HL-60 (cell line): ENCODE measurements around the gene RNH1.

ENCODE experiments used
- DNase-seq, 2 experiments: peaks; one replicate each; pipeline ENCODE4 v3.0.0-alpha.2; 2010 to 2020; ENCODE audit warnings: low read depth in 1 of 2, low spot score in 1 of 2
- H3K27ac ChIP-seq: fragments of 250-450 bp; sonication (Bioruptor Pico); replicated peaks from 2 replicates; pipeline ENCODE4 v1.5.1; 2020; ENCODE audit warnings: mild to moderate bottlenecking, moderate library complexity
- H3K27me3 ChIP-seq: fragments of 250-450 bp; sonication (Bioruptor Pico); 2 replicates; pipeline ENCODE4 v1.5.1; 2021; ENCODE audit warnings: mild to moderate bottlenecking, moderate library complexity; ENCODE audit not compliant: insufficient read depth, poor library complexity, severe bottlenecking
- H3K4me3 ChIP-seq: replicated peaks from 2 replicates; pipeline ENCODE4 v1.5.1; 2011; ENCODE audit warnings: mild to moderate bottlenecking, control low read depth, low read length; ENCODE audit not compliant: insufficient read depth
- GABPA ChIP-seq: IDR thresholded peaks from 2 replicates; pipeline ENCODE4 v1.6.1; 2012; ENCODE audit warnings: low read depth
- POLR2AphosphoS5 ChIP-seq: IDR thresholded peaks from 2 replicates; pipeline ENCODE4 v1.6.1; 2012; ENCODE audit warnings: low read depth
- SPI1 ChIP-seq: IDR thresholded peaks from 2 replicates; pipeline ENCODE4 v1.6.1; 2012; ENCODE audit warnings: low read depth, mild to moderate bottlenecking, borderline replicate concordance
- TF ChIP-seq, protein P1 (sequence below): IDR thresholded peaks from 2 replicates; pipeline ENCODE4 v1.6.1; 2012; ENCODE audit warnings: low read depth; ENCODE audit not compliant: insufficient replicate concordance
- TF ChIP-seq, protein P2 (sequence below): IDR thresholded peaks from one replicate; pipeline ENCODE4 v1.5.1; 2011; ENCODE audit warnings: low read length, control low read depth, inconsistent platforms; ENCODE audit not compliant: insufficient read depth

Gene RNH1

DNA sequence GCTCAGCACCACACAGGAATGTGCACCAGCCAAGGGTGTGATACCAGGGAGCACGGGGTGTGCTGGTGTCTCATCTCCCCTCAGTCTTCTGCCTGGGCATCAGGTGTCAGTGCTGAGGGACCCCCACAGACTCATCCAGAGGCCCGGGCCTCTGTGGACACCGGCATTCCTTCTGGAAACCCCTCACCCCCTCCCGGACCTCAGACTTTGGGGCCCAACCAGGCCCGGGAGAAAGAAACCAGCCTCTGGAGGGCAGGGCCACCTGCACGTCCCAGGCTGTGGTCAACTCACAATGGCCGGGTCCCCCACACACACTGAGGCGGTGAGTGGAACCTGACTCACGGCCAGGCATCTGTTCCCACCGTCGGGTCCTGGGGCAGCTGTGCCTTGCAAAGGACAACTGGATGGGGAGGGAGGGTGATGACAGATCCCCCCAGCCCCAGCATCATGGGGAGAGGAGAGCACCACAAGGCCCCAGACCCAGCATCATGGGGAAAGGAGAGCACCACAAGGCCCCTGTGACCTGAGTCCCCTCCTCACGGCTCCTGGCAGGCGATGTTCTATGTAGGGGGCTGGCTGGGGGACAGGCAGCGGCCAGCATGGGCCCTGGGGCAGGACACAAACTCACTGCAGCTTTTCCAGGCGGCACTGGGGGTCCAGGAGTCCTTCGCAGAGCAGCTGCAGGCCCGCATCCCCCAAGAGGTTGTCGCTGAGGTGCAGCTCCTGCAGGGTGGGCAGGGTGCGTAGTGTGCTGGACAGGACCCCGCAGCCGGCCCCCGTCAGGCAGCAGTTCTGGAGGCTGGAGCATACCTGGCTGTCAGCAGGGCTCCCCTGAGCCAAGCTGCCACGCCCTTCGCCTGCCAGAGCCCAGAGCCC, 7.6 kb downstream of the RNH1 start:
- Histone ChIP-seq H3K27ac (no peak overlapping the region), H3K4me3 (no peak overlapping the region), H3K27me3 (no peaks in the 10 kb centered on the region)
- no peak for DNase-seq
- TF ChIP-seq, protein P1, sequence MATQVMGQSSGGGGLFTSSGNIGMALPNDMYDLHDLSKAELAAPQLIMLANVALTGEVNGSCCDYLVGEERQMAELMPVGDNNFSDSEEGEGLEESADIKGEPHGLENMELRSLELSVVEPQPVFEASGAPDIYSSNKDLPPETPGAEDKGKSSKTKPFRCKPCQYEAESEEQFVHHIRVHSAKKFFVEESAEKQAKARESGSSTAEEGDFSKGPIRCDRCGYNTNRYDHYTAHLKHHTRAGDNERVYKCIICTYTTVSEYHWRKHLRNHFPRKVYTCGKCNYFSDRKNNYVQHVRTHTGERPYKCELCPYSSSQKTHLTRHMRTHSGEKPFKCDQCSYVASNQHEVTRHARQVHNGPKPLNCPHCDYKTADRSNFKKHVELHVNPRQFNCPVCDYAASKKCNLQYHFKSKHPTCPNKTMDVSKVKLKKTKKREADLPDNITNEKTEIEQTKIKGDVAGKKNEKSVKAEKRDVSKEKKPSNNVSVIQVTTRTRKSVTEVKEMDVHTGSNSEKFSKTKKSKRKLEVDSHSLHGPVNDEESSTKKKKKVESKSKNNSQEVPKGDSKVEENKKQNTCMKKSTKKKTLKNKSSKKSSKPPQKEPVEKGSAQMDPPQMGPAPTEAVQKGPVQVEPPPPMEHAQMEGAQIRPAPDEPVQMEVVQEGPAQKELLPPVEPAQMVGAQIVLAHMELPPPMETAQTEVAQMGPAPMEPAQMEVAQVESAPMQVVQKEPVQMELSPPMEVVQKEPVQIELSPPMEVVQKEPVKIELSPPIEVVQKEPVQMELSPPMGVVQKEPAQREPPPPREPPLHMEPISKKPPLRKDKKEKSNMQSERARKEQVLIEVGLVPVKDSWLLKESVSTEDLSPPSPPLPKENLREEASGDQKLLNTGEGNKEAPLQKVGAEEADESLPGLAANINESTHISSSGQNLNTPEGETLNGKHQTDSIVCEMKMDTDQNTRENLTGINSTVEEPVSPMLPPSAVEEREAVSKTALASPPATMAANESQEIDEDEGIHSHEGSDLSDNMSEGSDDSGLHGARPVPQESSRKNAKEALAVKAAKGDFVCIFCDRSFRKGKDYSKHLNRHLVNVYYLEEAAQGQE = no peak
- TF ChIP-seq SPI1 = no peak
- TF ChIP-seq POLR2AphosphoS5 = no peak
- TF ChIP-seq, protein P2, sequence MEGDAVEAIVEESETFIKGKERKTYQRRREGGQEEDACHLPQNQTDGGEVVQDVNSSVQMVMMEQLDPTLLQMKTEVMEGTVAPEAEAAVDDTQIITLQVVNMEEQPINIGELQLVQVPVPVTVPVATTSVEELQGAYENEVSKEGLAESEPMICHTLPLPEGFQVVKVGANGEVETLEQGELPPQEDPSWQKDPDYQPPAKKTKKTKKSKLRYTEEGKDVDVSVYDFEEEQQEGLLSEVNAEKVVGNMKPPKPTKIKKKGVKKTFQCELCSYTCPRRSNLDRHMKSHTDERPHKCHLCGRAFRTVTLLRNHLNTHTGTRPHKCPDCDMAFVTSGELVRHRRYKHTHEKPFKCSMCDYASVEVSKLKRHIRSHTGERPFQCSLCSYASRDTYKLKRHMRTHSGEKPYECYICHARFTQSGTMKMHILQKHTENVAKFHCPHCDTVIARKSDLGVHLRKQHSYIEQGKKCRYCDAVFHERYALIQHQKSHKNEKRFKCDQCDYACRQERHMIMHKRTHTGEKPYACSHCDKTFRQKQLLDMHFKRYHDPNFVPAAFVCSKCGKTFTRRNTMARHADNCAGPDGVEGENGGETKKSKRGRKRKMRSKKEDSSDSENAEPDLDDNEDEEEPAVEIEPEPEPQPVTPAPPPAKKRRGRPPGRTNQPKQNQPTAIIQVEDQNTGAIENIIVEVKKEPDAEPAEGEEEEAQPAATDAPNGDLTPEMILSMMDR = no peak
- no peak for TF ChIP-seq GABPA

DNA sequence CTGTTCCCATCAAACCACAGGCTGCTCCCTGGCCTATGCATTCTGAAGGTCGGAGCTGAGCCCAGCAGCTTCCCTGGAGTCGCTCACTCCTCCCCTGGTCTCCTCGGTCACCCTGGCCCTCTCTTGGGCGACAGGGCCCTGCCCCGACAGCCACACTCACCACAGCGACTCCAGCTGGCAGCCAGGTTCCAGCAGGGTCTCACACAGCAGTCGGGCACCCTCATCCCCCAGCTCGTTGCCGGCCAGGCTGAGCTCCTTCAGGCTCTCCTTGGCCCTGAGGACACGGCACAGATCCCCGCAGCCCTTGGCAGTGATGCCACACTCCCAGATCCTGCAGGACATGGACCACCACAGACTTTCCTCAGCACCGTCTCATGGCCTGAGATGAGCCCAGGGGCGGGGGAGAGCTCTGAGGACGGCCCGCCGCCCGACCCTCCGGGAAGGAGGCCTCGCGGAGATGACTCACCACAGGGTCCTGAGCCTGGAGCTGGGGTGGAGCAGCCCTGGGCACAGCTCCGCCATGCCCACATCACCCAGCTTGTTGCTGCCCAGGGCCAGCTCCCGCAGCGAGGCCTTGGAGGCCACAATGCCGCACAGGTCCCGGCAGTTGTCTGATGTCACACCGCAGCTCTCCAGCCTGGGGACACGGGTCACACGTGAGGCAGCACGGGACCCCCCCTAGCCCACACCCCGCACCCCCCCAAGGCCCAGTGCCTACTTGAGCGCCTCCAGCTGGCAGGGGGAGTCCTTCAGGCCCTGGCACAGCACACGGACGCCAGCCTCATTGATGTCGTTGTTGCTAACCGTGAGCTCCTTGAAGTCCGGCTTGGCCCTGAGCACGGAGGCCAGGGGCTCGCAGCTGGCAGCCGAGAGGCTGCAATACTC, 8.5 kb downstream of the RNH1 start:
- Histone ChIP-seq H3K27me3 (no peaks in the 10 kb centered on the region), H3K27ac (no peak overlapping the region), H3K4me3 (no peak overlapping the region)
- TF ChIP-seq, protein P2 = no peak
- TF ChIP-seq POLR2AphosphoS5 (no peak), SPI1 (no peak), GABPA (no peak)
- TF ChIP-seq, protein P1 = no peak
- no peak for DNase-seq

DNA sequence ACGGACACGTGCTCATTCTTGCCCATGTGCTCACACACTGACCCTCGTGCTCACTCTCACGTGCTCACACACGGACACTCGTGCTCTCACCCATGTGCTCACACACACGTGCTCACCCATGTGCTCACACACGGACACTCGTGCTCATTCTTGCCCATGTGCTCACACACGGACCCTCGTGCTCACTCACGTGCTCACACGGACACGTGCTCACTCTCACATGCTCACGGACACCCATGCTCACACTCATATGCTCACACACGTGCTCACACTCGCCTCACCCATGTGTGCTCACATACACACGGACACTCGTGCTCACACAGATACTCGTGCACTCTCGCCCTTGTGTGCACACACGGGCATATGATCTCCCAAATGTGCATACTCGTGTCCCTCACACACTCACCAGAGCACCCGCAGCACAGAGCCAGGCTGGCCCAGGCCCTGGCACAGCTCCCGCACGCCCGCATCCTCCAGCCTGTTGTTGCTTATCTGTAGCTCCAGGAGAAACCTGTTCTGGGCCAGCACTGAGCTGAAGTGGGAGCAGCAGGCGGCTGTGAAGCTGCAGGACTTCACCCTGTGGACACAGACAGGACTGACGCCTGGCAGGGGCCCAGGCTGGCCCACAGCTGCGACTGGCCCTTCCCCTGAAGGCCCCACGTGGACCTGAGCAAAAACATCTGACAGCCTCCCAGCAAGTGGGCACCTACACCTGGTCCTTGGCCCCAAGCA, 9.3 kb downstream of the RNH1 start:
- Histone ChIP-seq H3K27ac (no peak overlapping the region), H3K27me3 (no peaks in the 10 kb centered on the region), H3K4me3 (no peak overlapping the region)
- TF ChIP-seq GABPA (no peak), SPI1 (no peak), POLR2AphosphoS5 (peak; percentile 30)
- TF ChIP-seq, protein P2 = no peak
- TF ChIP-seq, protein P1 = no peak
- DNase-seq = no peak
